Airway epithelial cell (primary cell): ENCODE data around the gene BTBD8. TPM values are rescaled to one million over a fixed set of nuclear protein-coding genes. Genes with fewer than 3 reads are reported as not detected.

Experiments used
- total RNA-seq: library from RNA; depleted of rRNA; stranded (reverse); fragments of >200 nt; gene quantifications from 2 replicates; pipeline ENCODE4 v1.2.3, GENCODE V29; 2015

Gene BTBD8
- 2.5 and 3.2 TPM in 2 replicates for total RNA-seq

GRCh38 chr1:92080128-92080985 is at the start of gene BTBD8:
Gene BTBD8, plus strand, starts transcription at chr1:92080345. Its CDS starts 227 bp downstream, at chr1:92080572.

GRCh38 chr1:92075311-92075710 is 4.8 kb upstream of the BTBD8 start, which contains the start of gene SETSIP:
Gene SETSIP, minus strand, starts transcription at chr1:92075411. Its CDS starts 0 bp downstream, at chr1:92075411.

DNA sequence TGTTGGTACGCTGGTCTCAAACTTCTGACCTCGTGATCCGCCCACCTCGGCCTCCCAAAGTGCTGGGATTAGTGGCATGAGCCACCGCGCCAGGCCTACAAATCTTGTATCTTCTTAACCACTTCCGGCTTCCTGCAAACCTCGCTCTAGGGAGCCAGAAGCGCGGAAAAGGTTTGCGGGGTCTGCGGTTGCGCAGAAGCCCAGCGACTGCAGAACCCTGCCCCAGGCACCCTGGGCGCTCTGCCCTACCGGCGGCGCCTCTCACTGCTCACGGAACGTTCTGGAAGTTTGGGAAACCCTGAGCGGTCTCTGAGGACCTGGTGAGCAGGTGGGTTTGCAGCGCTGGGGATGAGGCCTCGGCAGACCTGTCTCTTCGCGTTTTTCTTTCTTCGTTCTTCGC is 137.6 kb downstream of the BTBD8 start, which contains the start of gene C1orf146:
Gene C1orf146, plus strand, starts transcription at position 195 of the 400 bp plus-strand sequence. CDS start 13,506 bp downstream, outside the sequence.

Other genes with a start within 250 kb of the BTBD8 start
- gene TGFBR3, start 194.2 kb upstream of the BTBD8 start, total RNA-seq, result 0.35 and 0.51 TPM in 2 replicates
- gene BRDT, start 130.9 kb upstream of the BTBD8 start, total RNA-seq, result not detected in 2 replicates
- 0.21 and 0.33 TPM in 2 replicates for gene EPHX4, start 50.4 kb upstream of the BTBD8 start, total RNA-seq
- gene SETSIP, start 4.9 kb upstream of the BTBD8 start, total RNA-seq, result 0.35 TPM in 1 of 2 replicates, not detected in the other
- not detected in 2 replicates for gene C1orf146, start 137.6 kb downstream of the BTBD8 start, total RNA-seq
- 8.8 and 10.4 TPM in 2 replicates for gene GLMN, start 218.6 kb downstream of the BTBD8 start, total RNA-seq
- 14.1 and 16.7 TPM in 2 replicates for gene RPAP2, start 218.7 kb downstream of the BTBD8 start, total RNA-seq